GM06990 (cell line): Measurements from ENCODE around the gene USP22.
"Not testable (repeated sequence)": the region's sequence is repeated elsewhere in the genome, so short reads cannot be mapped to it uniquely, and the experiment has no call there.

Experiments
- DNase-seq: peaks from one replicate; pipeline ENCODE4 v3.0.0-alpha.2; 2011; ENCODE audit not compliant: insufficient read length; ENCODE audit errors: extremely low read depth
- H3K27me3 ChIP-seq: replicated peaks from 2 replicates; pipeline ENCODE4 v1.6.0; 2011; ENCODE audit warnings: low read length; ENCODE audit not compliant: control insufficient read depth, insufficient read depth
- H3K36me3 ChIP-seq: 2 replicates; pipeline ENCODE4 v1.5.1; 2011; ENCODE audit warnings: low read length; ENCODE audit not compliant: control insufficient read depth, insufficient read depth
- H3K4me3 ChIP-seq: replicated peaks from 2 replicates; pipeline ENCODE4 v1.5.1; 2011; ENCODE audit warnings: low read depth, mild to moderate bottlenecking, control low read depth, low read length
- TF ChIP-seq, protein P1 (sequence below): IDR thresholded peaks from 2 replicates; pipeline ENCODE4 v1.5.1; 2011; ENCODE audit warnings: low read length, control low read depth, mild to moderate bottlenecking, inconsistent platforms; ENCODE audit not compliant: insufficient read depth, poor library complexity, severe bottlenecking

Gene USP22

DNA sequence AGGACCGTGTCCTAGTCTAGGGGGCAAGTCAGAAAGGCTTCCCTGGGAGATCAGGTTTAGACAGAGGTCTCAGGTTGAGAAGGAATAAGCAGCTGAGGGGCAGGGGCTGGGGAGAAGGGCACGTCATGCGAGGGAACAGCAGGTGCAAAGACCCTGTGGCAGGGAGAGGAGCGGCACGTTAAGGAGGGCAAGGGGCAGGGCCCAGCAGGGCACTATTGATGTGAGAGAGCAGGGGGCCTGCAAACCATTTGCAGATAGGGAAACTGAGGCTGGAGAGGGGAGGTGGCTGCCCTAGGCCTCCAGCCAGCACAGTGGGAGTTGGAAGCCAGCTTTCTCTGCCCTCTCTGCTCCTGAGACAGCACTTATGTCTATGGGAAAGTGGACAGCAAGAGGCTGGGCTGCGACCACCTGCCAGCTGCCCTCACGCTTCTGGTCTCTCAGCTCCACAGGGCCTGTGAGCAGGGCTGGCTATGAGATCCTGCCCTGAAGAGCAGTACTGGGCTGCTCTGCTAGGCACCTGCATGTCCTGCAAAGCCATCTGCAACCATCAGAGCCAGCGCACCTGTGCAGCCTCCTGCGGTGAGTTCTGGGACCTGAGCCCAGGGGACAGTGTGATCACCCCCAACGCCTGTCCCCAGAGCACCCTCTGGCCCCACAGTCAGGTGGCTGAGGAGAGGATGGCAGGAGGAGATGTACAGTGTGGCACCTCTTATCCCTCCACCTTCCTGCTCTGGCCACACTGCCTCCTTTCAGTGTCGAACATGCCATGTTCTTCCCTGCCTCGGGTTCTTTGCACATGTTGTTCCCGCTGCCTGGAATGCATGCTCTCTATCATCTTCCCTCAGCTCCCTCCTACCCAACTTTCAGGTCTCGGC lies 61.5 kb downstream of the USP22 start:
- no peak for DNase-seq
- H3K27me3 ChIP-seq: no peaks in the 10 kb centered on the region
- TF ChIP-seq, protein P1, sequence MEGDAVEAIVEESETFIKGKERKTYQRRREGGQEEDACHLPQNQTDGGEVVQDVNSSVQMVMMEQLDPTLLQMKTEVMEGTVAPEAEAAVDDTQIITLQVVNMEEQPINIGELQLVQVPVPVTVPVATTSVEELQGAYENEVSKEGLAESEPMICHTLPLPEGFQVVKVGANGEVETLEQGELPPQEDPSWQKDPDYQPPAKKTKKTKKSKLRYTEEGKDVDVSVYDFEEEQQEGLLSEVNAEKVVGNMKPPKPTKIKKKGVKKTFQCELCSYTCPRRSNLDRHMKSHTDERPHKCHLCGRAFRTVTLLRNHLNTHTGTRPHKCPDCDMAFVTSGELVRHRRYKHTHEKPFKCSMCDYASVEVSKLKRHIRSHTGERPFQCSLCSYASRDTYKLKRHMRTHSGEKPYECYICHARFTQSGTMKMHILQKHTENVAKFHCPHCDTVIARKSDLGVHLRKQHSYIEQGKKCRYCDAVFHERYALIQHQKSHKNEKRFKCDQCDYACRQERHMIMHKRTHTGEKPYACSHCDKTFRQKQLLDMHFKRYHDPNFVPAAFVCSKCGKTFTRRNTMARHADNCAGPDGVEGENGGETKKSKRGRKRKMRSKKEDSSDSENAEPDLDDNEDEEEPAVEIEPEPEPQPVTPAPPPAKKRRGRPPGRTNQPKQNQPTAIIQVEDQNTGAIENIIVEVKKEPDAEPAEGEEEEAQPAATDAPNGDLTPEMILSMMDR: no peak
- no peaks in the 10 kb centered on the region for H3K36me3 ChIP-seq
- no peak overlapping the region for H3K4me3 ChIP-seq

DNA sequence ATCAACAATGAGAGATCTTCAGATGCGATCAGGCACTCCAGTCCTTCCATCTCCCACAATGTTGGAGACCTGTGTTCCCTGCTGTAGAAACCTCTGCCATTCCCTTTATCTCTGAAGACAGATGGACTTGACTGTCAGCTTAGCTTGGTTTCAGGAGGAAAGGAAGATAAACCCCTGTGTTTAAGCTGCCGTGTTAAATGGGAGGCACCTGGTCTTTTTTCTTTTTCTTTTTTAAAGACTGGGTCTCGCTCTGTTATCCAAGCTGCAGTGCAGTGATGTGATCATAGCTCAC lies 63.1 kb downstream of the USP22 start:
- Histone ChIP-seq H3K4me3 (no peak overlapping the region), H3K36me3 (no peaks in the 10 kb centered on the region), H3K27me3 (no peaks in the 10 kb centered on the region)
- TF ChIP-seq, protein P1: no peak
- DNase-seq: no peak

DNA sequence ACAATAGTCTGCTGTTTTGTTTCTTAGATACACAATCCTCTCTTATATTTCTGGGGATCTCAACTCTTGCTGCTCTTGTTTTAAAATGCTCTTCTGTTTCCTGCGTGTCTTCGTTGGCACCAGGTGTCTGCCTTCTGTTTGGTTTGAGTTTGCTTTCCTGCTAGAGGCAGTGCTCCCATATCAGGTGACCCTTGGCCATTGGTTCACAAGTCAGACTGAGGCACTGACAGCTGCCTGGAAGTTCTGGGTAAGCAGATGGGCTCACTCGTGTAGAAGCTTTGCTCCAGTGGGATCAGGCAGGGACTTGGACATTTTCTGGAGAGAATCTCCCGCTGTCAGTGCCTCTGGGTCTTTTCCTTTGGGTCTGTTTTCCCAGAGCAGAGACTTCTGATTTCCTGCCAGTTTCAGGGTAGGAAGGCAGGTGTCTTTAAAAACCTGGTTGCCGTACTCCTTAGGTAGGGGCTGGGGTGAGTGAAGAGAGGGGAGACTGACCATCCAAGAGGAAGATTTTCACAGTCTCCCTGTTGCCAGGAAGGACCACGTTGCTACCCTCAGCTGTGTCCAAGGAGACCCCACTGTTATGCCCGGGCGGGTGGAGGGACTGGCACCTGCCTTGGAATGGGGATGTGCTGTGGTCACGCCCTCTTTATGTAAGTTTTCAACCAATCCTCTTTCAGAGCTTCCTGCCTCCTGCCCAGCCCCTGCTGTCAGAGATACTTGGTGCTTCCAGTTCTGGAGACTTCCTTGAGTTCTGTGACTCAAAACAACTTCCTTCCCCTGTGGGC lies 63.6 kb downstream of the USP22 start:
- DNase-seq, H3K27me3 ChIP-seq, H3K4me3 ChIP-seq, H3K36me3 ChIP-seq: not testable (repeated sequence)

DNA sequence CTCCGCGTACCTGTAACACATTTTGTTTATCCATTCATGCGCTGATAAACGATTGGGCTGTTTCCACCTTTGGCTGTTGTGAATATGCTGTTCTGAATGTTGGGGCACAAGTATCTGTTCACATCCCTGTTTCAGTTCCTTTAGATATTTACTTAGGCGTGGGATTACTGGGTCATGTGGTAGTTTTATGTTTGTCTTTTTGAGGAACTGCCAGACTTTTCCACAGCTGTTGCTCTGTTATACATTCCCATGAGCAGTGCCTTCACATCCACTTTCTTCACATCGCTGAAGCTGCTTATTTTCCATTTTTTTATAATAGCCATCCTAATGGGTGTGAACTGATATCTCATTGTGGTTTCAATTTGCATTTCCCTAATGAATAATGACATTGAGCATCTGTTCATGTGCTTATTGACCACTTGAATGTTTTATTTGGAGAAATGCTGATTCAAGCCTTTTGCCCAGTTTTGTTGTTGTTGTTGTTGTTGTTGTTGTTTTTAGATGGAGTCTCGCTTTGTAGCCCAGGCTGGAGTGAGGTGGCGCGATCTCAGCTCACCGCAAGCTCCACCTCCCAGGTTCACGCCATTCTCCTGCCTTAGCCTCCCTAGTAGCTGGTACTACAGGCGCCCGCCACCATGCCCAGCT lies 65.1 kb downstream of the USP22 start:
- not testable (repeated sequence) for H3K4me3 ChIP-seq, H3K27me3 ChIP-seq, H3K36me3 ChIP-seq, DNase-seq

DNA sequence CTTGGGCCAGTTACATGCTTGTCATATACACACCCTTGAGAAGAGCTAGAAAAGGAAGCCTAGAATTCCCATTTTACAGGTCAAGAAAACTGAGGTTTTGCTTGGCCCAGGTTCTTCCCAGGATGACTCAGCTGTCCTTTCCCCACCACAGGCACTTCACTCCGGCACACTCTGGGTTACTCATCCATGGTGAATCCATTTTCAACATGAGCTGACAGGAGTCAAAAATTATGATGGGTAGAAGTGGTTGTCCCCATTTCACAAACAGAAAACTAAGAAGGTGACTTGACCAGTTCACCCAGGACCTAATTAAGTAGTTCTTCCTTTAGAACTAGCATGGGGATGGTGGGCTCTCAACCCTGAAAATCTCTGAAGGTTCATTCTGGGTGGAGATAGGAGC lies 67.2 kb downstream of the USP22 start:
- TF ChIP-seq, protein P1: no peak
- Histone ChIP-seq H3K27me3 (no peaks in the 10 kb centered on the region), H3K4me3 (no peak overlapping the region), H3K36me3 (no peaks in the 10 kb centered on the region)
- DNase-seq: no peak

DNA sequence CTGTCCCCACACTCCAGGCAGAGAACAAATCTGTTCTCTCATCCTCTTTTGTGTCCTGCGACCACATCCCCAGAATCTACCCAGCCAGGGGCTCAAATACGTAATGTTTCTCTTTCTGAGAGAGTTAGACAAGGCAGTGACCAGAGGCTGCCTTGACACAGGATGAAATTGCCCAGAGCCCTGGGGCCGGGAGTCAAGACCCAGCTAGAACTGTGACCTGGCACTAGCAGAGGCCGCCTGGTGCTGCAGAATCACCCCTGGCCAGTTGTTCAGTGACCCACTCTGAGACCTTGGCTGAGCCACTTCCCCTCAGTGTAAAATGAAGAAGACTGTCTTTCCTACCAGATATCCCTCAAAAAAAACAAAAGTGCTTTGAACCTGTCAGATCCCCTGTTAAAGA lies 72.5 kb downstream of the USP22 start:
- no peaks in the 10 kb centered on the region for H3K27me3 ChIP-seq
- H3K4me3 ChIP-seq: no peak overlapping the region
- TF ChIP-seq, protein P1: no peak
- DNase-seq: no peak
- H3K36me3 ChIP-seq: no peaks in the 10 kb centered on the region
